Mesodermal cell (in vitro differentiated cells): ENCODE data around the gene EIF1AD.

Experiments
- H3K27ac ChIP-seq: 2 replicates; pipeline ENCODE4 v1.7.0; 2013; ENCODE audit warnings: mild to moderate bottlenecking, low read depth, low read length, moderate library complexity; ENCODE audit not compliant: severe bottlenecking
- H3K36me3 ChIP-seq: 2 replicates; pipeline ENCODE4 v1.7.1; 2013; ENCODE audit warnings: mild to moderate bottlenecking, low read length, moderate library complexity; ENCODE audit not compliant: control insufficient read depth, insufficient read depth
- H3K4me1 ChIP-seq: one replicate; pipeline ENCODE4 v1.7.1; 2013; ENCODE audit warnings: mild to moderate bottlenecking, low read length; ENCODE audit not compliant: insufficient read depth, control insufficient read depth, poor library complexity, severe bottlenecking
- H3K4me3 ChIP-seq: 2 replicates; pipeline ENCODE4 v1.7.0; 2013; ENCODE audit warnings: low read length, control low read depth, mild to moderate bottlenecking; ENCODE audit not compliant: insufficient read depth, poor library complexity, severe bottlenecking; ENCODE audit errors: extremely low read depth
- H3K9me3 ChIP-seq: 2 replicates; pipeline ENCODE4 v1.7.1; 2013; ENCODE audit warnings: mild to moderate bottlenecking, low read length, moderate library complexity; ENCODE audit not compliant: control insufficient read depth
- WGBS, 2 experiments: methylation state at CpG; one replicate each; pipeline ENCODE4 v1.1.5; 2013; ENCODE audit warnings: missing lambda C conversion rate in 2 of 2; ENCODE audit not compliant: insufficient coverage in 2 of 2; 5-methylcytosine and 5-hydroxymethylcytosine counted together

EIF1AD gene

DNA sequence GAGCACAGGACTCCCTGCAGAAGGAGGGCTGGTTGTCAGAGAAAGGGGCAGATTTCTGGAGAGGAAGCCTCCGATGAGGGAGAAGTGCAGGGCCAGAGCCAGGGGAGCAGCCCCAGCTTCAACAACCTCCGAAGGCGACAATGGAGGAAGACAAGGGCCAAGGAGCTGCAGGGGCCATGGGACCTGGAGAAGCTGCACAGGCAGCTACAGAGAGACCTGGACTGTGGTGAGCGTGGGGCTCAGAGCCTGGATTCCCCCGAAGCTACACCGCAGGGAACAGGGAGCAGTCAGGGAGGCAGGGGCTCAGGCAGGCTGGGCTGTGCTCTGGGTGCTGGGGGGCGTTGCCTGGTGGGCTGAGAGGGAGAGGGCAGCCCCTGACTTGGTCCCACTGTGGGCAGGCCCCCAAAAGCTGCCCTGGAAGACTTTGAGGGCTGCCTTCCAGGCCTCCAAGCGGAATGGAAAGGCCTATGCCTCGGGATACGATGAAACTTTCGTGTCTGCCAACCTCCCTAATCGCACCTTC lies 54.3 kb downstream of the EIF1AD start:
- 91 to 92% methylated on average over 6 to 7 of the region's 12 CpGs for WGBS, 2 experiments
- H3K27ac ChIP-seq = no peak overlapping the region
- H3K36me3 ChIP-seq = no peaks in the 10 kb centered on the region
- no peaks in the 10 kb centered on the region for H3K9me3 ChIP-seq
- H3K4me1 ChIP-seq = peaks cover 7% of the 10 kb centered on the region
- no peak overlapping the region for H3K4me3 ChIP-seq

DNA sequence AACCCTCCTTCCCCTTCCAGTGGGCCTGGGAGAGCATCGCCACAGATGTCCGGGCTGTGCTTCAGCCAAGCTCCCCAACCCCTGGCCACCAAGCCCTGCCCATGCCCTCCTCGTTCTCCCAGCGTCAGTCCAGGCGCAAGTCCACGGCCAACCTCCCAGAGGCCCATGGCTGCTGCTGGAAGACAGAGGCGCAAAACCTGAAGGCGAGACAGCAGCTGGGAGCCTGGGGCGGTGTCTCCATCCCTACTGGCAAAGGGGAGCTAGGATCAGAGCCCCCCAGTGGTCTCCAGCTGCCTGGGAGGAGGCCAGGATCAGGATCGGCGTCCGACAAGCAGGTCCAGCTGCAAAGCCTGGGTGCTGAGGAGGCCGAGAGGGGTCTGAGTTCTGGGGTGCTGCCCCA lies 54.8 kb downstream of the EIF1AD start:
- Histone ChIP-seq H3K9me3 (no peaks in the 10 kb centered on the region), H3K4me1 (peaks cover 7% of the 10 kb centered on the region), H3K4me3 (no peak overlapping the region), H3K27ac (no peak overlapping the region), H3K36me3 (no peaks in the 10 kb centered on the region)
- WGBS, 2 experiments = 87 to 93% methylated on average over 9 to 10 of the region's 13 CpGs

GRCh38 chr11:65946655-65947054 lies 55.3 kb downstream of the EIF1AD start:
- 82 to 100% methylated on average over 3 to 4 of the region's 4 CpGs for WGBS, 2 experiments
- no peak overlapping the region for H3K27ac ChIP-seq
- H3K36me3 ChIP-seq = no peaks in the 10 kb centered on the region
- no peaks in the 10 kb centered on the region for H3K9me3 ChIP-seq
- H3K4me1 ChIP-seq = peaks cover 9% of the 10 kb centered on the region
- H3K4me3 ChIP-seq = no peak overlapping the region
